Measurements from ENCODE around the gene DNAH3.

The DNAH3 gene

GRCh38 chr16:21100447-21100846, 50.2 kb downstream of the DNAH3 start:
- TF ChIP-seq POLR2AphosphoS5 (IDR thresholded peaks at IDR 0.05; ENCODE audit: low read depth, low read length) (no peak), REST (IDR thresholded peaks at IDR 0.05; ENCODE audit: insufficient read depth in 1 of 2, low read depth in 2 of 2, low read length in 2 of 2) (no peak), SIN3A (IDR thresholded peaks at IDR 0.05; ENCODE audit: borderline replicate concordance, insufficient read depth, low read length) (no peak), TAF1 (IDR thresholded peaks at IDR 0.05; ENCODE audit: borderline replicate concordance, insufficient read depth, low read length) (no peak), FOXP2 (optimal IDR thresholded peaks at IDR 0.05; ENCODE audit: borderline replicate concordance, extremely low read depth, extremely low read length, insufficient read depth) (no peak)

GRCh38 chr16:21097151-21097550, 53.5 kb downstream of the DNAH3 start:
- TF ChIP-seq TAF1 (IDR thresholded peaks at IDR 0.05; ENCODE audit: borderline replicate concordance, insufficient read depth, low read length) (no peak), SIN3A (IDR thresholded peaks at IDR 0.05; ENCODE audit: borderline replicate concordance, insufficient read depth, low read length) (no peak), POLR2AphosphoS5 (IDR thresholded peaks at IDR 0.05; ENCODE audit: low read depth, low read length) (no peak), REST (IDR thresholded peaks at IDR 0.05; ENCODE audit: insufficient read depth in 1 of 2, low read depth in 2 of 2, low read length in 2 of 2) (no peak), FOXP2 (optimal IDR thresholded peaks at IDR 0.05; ENCODE audit: borderline replicate concordance, extremely low read depth, extremely low read length, insufficient read depth) (no peak)

- TF ChIP-seq REST (IDR thresholded peaks at IDR 0.05; ENCODE audit: insufficient read depth in 1 of 2, low read depth in 2 of 2, low read length in 2 of 2): no peak
- no peak for TF ChIP-seq SIN3A (IDR thresholded peaks at IDR 0.05; ENCODE audit: borderline replicate concordance, insufficient read depth, low read length)
- no peak for TF ChIP-seq TAF1 (IDR thresholded peaks at IDR 0.05; ENCODE audit: borderline replicate concordance, insufficient read depth, low read length)
- TF ChIP-seq POLR2AphosphoS5 (IDR thresholded peaks at IDR 0.05; ENCODE audit: low read depth, low read length): no peak
- no peak for TF ChIP-seq FOXP2 (optimal IDR thresholded peaks at IDR 0.05; ENCODE audit: borderline replicate concordance, extremely low read depth, extremely low read length, insufficient read depth)
Observed at GRCh38 chr16:21092951-21093350, 57.7 kb downstream of the DNAH3 start.

GRCh38 chr16:21088646-21089538, 61.8 kb downstream of the DNAH3 start:
- TF ChIP-seq TAF1 (IDR thresholded peaks at IDR 0.05; ENCODE audit: borderline replicate concordance, insufficient read depth, low read length) (no peak), POLR2AphosphoS5 (IDR thresholded peaks at IDR 0.05; ENCODE audit: low read depth, low read length) (no peak), REST (IDR thresholded peaks at IDR 0.05; ENCODE audit: insufficient read depth in 1 of 2, low read depth in 2 of 2, low read length in 2 of 2) (no peak), FOXP2 (optimal IDR thresholded peaks at IDR 0.05; ENCODE audit: borderline replicate concordance, extremely low read depth, extremely low read length, insufficient read depth) (no peak), SIN3A (IDR thresholded peaks at IDR 0.05; ENCODE audit: borderline replicate concordance, insufficient read depth, low read length) (no peak)
